DND-41 (cell line): Measurements from ENCODE around the gene OR6A2.
A peak's percentile ranks its signal among the peaks of the same experiment; 100 is the strongest.

ENCODE experiments used
- ATAC-seq: fragments of 200-7000 bp; cut with Tn5 transposase; 3 replicates; pipeline ENCODE4 v1.9.1; 2021; ENCODE audit warnings: low read depth; ENCODE audit not compliant: insufficient read depth
- DNase-seq: peaks from one replicate; pipeline ENCODE4 v3.0.0-alpha.2; 2020
- H2AFZ ChIP-seq: 2 replicates; pipeline ENCODE4 v1.6.0; 2012; ENCODE audit warnings: low read depth, low read length
- H3K27ac ChIP-seq: 2 replicates; pipeline ENCODE4 v1.5.1; 2012; ENCODE audit warnings: low read length, inconsistent platforms
- H3K27me3 ChIP-seq: fragments of 200-600 bp; sonication (generic); 2 replicates; pipeline ENCODE4 v1.6.0; 2012; ENCODE audit warnings: low read length, mild to moderate bottlenecking, inconsistent platforms; ENCODE audit not compliant: insufficient read depth, poor library complexity
- H3K36me3 ChIP-seq: 2 replicates; pipeline ENCODE4 v1.5.1; 2012; ENCODE audit warnings: low read length, inconsistent platforms; ENCODE audit not compliant: insufficient read depth
- H3K4me1 ChIP-seq: 2 replicates; pipeline ENCODE4 v1.5.1; 2012; ENCODE audit warnings: mild to moderate bottlenecking, low read length; ENCODE audit not compliant: insufficient read depth
- H3K4me2 ChIP-seq: 2 replicates; pipeline ENCODE4 v1.6.0; 2012; ENCODE audit warnings: mild to moderate bottlenecking, moderate library complexity, low read length, inconsistent platforms; ENCODE audit not compliant: insufficient read depth
- H3K4me3 ChIP-seq, 2 experiments: fragments of 200-600 bp in 1 of 2; shearing (Covaris generic) in 1 of 2; 2 replicates each; pipeline ENCODE4 v1.5.1; 2012 to 2016; ENCODE audit warnings: inconsistent platforms in 2 of 2, low read length in 2 of 2, mild to moderate bottlenecking in 2 of 2, low read depth in 1 of 2, moderate library complexity in 1 of 2
- H3K79me2 ChIP-seq: 2 replicates; pipeline ENCODE4 v1.6.0; 2012; ENCODE audit warnings: low read length, inconsistent platforms; ENCODE audit not compliant: insufficient read depth
- H3K9ac ChIP-seq: 2 replicates; pipeline ENCODE4 v1.6.0; 2012; ENCODE audit warnings: low read depth, mild to moderate bottlenecking, inconsistent platforms, low read length, moderate library complexity
- H3K9me3 ChIP-seq: 2 replicates; pipeline ENCODE4 v1.5.1; 2012; ENCODE audit warnings: low read length, moderate library complexity, mild to moderate bottlenecking, inconsistent platforms; ENCODE audit not compliant: insufficient read depth, severe bottlenecking
- H4K20me1 ChIP-seq: 2 replicates; pipeline ENCODE4 v1.6.0; 2012; ENCODE audit warnings: low read length; ENCODE audit not compliant: insufficient read depth
- CTCF ChIP-seq: IDR thresholded peaks from 2 replicates; pipeline ENCODE4 v1.5.1; 2012; ENCODE audit warnings: borderline replicate concordance, low read length, moderate library complexity, mild to moderate bottlenecking; ENCODE audit not compliant: poor library complexity, severe bottlenecking; ENCODE audit errors: extremely low read depth
- EZH2 ChIP-seq: IDR thresholded peaks from 3 replicates; pipeline ENCODE4 v1.6.1; 2012; ENCODE audit warnings: borderline replicate concordance, low read depth, mild to moderate bottlenecking, moderate library complexity, low read length, inconsistent platforms; ENCODE audit not compliant: severe bottlenecking

OR6A2 gene

GRCh38 chr11:6755953-6756347 lies 43.5 kb downstream of the OR6A2 start:
- H3K36me3 ChIP-seq: no peaks in the 10 kb centered on the region
- no peaks in the 10 kb centered on the region for H3K27me3 ChIP-seq
- no peaks in the 10 kb centered on the region for H3K4me1 ChIP-seq
- no peak overlapping the region for H2AFZ ChIP-seq
- TF ChIP-seq CTCF: no peak
- no peak for TF ChIP-seq EZH2
- ATAC-seq: no peak
- no peak overlapping the region for H3K4me2 ChIP-seq
- H3K79me2 ChIP-seq: no peaks in the 10 kb centered on the region
- no peaks in the 10 kb centered on the region for H4K20me1 ChIP-seq
- H3K4me3 ChIP-seq: no peak overlapping the region
- no peak overlapping the region for H3K27ac ChIP-seq
- no peaks in the 10 kb centered on the region for H3K9me3 ChIP-seq
- H3K9ac ChIP-seq: no peak overlapping the region
- no peak for DNase-seq

- H3K27ac ChIP-seq: no peak overlapping the region
- no peaks in the 10 kb centered on the region for H3K79me2 ChIP-seq
- H3K4me3 ChIP-seq: no peak overlapping the region
- H4K20me1 ChIP-seq: no peaks in the 10 kb centered on the region
- H3K4me1 ChIP-seq: no peaks in the 10 kb centered on the region
- H3K4me2 ChIP-seq: no peak overlapping the region
- TF ChIP-seq EZH2 (no peak), CTCF (peak; percentile 92)
- ATAC-seq: peak; percentile 60
- DNase-seq: peak; percentile 53
- no peak overlapping the region for H3K9ac ChIP-seq
- H3K27me3 ChIP-seq: no peaks in the 10 kb centered on the region
- H2AFZ ChIP-seq: no peak overlapping the region
- H3K36me3 ChIP-seq: no peaks in the 10 kb centered on the region
- H3K9me3 ChIP-seq: no peaks in the 10 kb centered on the region
These were observed 44.1 kb downstream of the OR6A2 start for GRCh38 chr11:6755303-6755952.

- TF ChIP-seq EZH2 (no peak), CTCF (no peak)
- H3K9ac ChIP-seq: no peak overlapping the region
- H3K4me2 ChIP-seq: peak overlapping the region; percentile 66; the same call in 1 of the 2 replicates
- H3K79me2 ChIP-seq: peaks cover 38% of the 10 kb centered on the region
- ATAC-seq: no peak
- H3K27me3 ChIP-seq: no peaks in the 10 kb centered on the region
- no peaks in the 10 kb centered on the region for H3K9me3 ChIP-seq
- no peaks in the 10 kb centered on the region for H3K36me3 ChIP-seq
- no peak for DNase-seq
- H3K4me3 ChIP-seq: no peak overlapping the region
- peak overlapping the region; percentile 78 for H2AFZ ChIP-seq
- no peaks in the 10 kb centered on the region for H4K20me1 ChIP-seq
- H3K27ac ChIP-seq: peak overlapping the region; percentile 85
- peaks cover 49% of the 10 kb centered on the region for H3K4me1 ChIP-seq
These were observed 52.3 kb downstream of the OR6A2 start for GRCh38 chr11:6747097-6747668.
